Stimulated activated CD8-positive, alpha-beta memory T cell treated with anti-CD3 and anti-CD28 coated beads, Interleukin-12 subunit alpha, Interleukin-12 subunit beta, amount 100 ng/mL, for 1 hour (primary cell): ENCODE measurements around the gene TMEM106C.

ENCODE experiments used
- DNase-seq: peaks from one replicate; pipeline ENCODE4 v3.0.0-alpha.2; 2020; ENCODE audit warnings: low read depth

Gene TMEM106C

GRCh38 chr12:47995981-47996401 lies 32.6 kb downstream of the TMEM106C start:
- no peak for DNase-seq

GRCh38 chr12:47997321-47997720 lies 33.9 kb downstream of the TMEM106C start:
- DNase-seq = no peak

- no peak for DNase-seq
These were observed 36.4 kb downstream of the TMEM106C start for GRCh38 chr12:47999816-48000215.

GRCh38 chr12:48000878-48001504 lies 37.6 kb downstream of the TMEM106C start:
- DNase-seq = no peak

- DNase-seq = no peak
These were observed 38.4 kb downstream of the TMEM106C start for GRCh38 chr12:48001505-48002413.

GRCh38 chr12:48002414-48002730 lies 39.0 kb downstream of the TMEM106C start:
- no peak for DNase-seq

- DNase-seq = no peak
These were observed 39.4 kb downstream of the TMEM106C start for GRCh38 chr12:48002773-48003218.

- no peak for DNase-seq
These were observed 40.0 kb downstream of the TMEM106C start for GRCh38 chr12:48003226-48004052.

GRCh38 chr12:48004053-48004941 lies 40.9 kb downstream of the TMEM106C start, which contains the start of gene COL2A1:
Gene COL2A1 (minus strand): TSS chr12:48004476. CDS start chr12:48004321, 155 bp downstream.
- no peak for DNase-seq

GRCh38 chr12:48005001-48005749 lies 41.8 kb downstream of the TMEM106C start:
- DNase-seq = no peak

GRCh38 chr12:48005750-48006021 lies 42.3 kb downstream of the TMEM106C start:
- DNase-seq = no peak

- DNase-seq = no peak
These were observed 43.8 kb downstream of the TMEM106C start for GRCh38 chr12:48007206-48007605.

GRCh38 chr12:48008349-48008748 lies 45.0 kb downstream of the TMEM106C start:
- no peak for DNase-seq

- DNase-seq = no peak
These were observed 45.6 kb downstream of the TMEM106C start for GRCh38 chr12:48008950-48009349.

- DNase-seq = no peak
These were observed 46.1 kb downstream of the TMEM106C start for GRCh38 chr12:48009471-48009870.

GRCh38 chr12:48010366-48010970 lies 47.1 kb downstream of the TMEM106C start:
- DNase-seq = no peak

GRCh38 chr12:48012070-48012469 lies 48.7 kb downstream of the TMEM106C start:
- DNase-seq = no peak

GRCh38 chr12:48013287-48013686 lies 49.9 kb downstream of the TMEM106C start:
- DNase-seq = no peak

- DNase-seq = no peak
These were observed 51.7 kb downstream of the TMEM106C start for GRCh38 chr12:48015129-48015528.

- DNase-seq = no peak
These were observed 52.6 kb downstream of the TMEM106C start for GRCh38 chr12:48015954-48016353.
